GM12878 (cell line): ENCODE measurements around the gene SLC8B1. TPM values are rescaled to one million over a fixed set of nuclear protein-coding genes. Genes with fewer than 3 reads are reported as not detected.

Experiments
- ATAC-seq: fragments of 200-7000 bp; cut with Tn5 transposase; 3 replicates; pipeline ENCODE4 v1.9.1; 2020; ENCODE audit warnings: mild to moderate bottlenecking, moderate library complexity
- BruUV-seq: library from RNA; stranded (reverse); fragments of 400-500 nt; replicated peaks from 2 replicates; lab custom pipeline; 2021; lab: Mats Ljungman, UMichigan
- CTCF ChIA-PET: fragments of 300-600 bp; sonication (Branson Sonifier 250); formaldehyde crosslinking; extraction: SDS; loops from one replicate; lab custom pipeline; 2021; ENCODE audit warnings: inconsistent platforms; lab: Yijun Ruan, JAX
- POLR2A ChIA-PET: fragments of 350-600 bp; formaldehyde crosslinking; extraction: SDS; loops from one replicate; lab custom pipeline; 2021; ENCODE audit warnings: inconsistent platforms; lab: Charles Lee
- RAD21 ChIA-PET: fragments of 300-600 bp; sonication (Branson Sonifier 250); formaldehyde crosslinking; loops from one replicate; lab custom pipeline; 2023; ENCODE audit warnings: antibody characterized with exemption; ENCODE audit not compliant: unreplicated experiment; lab: Charles Lee
- SMC1A ChIA-PET: fragments of 300-600 bp; sonication (Branson Sonifier 250); formaldehyde crosslinking; loops from one replicate; lab custom pipeline; 2023; ENCODE audit not compliant: unreplicated experiment, uncharacterized antibody; lab: Charles Lee
- DNase-seq: peaks from one replicate; pipeline ENCODE4 v3.0.0-alpha.2; 2011; ENCODE audit warnings: low read depth, low spot score
- FAIRE-seq: peaks from 3 replicates; lab custom pipeline; 2011; peaks lifted over from hg19 to GRCh38; lab: Jason Lieb, UNC
- H2AFZ ChIP-seq: 2 replicates; pipeline ENCODE4 v1.6.0; 2011; ENCODE audit warnings: low read depth, low read length, control low read depth; ENCODE audit not compliant: control insufficient read depth
- H3K27ac ChIP-seq: 2 replicates; pipeline ENCODE4 v1.5.1; 2011; ENCODE audit warnings: control low read depth; ENCODE audit not compliant: control insufficient read depth, insufficient read depth
- H3K27me3 ChIP-seq, 2 experiments: replicated peaks in 1 of 2; 2 replicates each; pipeline versions ENCODE4 v1.6.0 to v1.6.1; 2011; ENCODE audit warnings: low read length in 1 of 2; ENCODE audit not compliant: control insufficient read depth in 2 of 2, insufficient read depth in 2 of 2
- H3K36me3 ChIP-seq, 2 experiments: 2 replicates each; pipeline ENCODE4 v1.5.1; 2011; ENCODE audit warnings: low read length in 1 of 2; ENCODE audit not compliant: control insufficient read depth in 2 of 2, insufficient read depth in 2 of 2
- H3K4me1 ChIP-seq: 2 replicates; pipeline ENCODE4 v1.6.1; 2011; ENCODE audit warnings: mild to moderate bottlenecking, low read length, moderate library complexity, mixed read lengths; ENCODE audit not compliant: control insufficient read depth, insufficient read depth
- H3K4me2 ChIP-seq: 2 replicates; pipeline ENCODE4 v1.6.0; 2011; ENCODE audit warnings: control low read depth; ENCODE audit not compliant: control insufficient read depth, insufficient read depth
- H3K4me3 ChIP-seq: fragments of 200-600 bp; sonication (generic); 2 replicates; pipeline ENCODE4 v1.5.1; 2016
- H3K79me2 ChIP-seq: 2 replicates; pipeline ENCODE4 v1.6.0; 2011; ENCODE audit warnings: low read length; ENCODE audit not compliant: control insufficient read depth, insufficient read depth
- H3K9ac ChIP-seq: 2 replicates; pipeline ENCODE4 v1.8.0; 2011; ENCODE audit warnings: low read length, control low read depth, mixed read lengths; ENCODE audit not compliant: control insufficient read depth, insufficient read depth
- H3K9me3 ChIP-seq: replicated peaks from 3 replicates; pipeline ENCODE4 v1.5.1; 2011; ENCODE audit warnings: mild to moderate bottlenecking, low read length; ENCODE audit not compliant: control insufficient read depth, insufficient read depth
- H4K20me1 ChIP-seq: 2 replicates; pipeline ENCODE4 v1.6.0; 2011; ENCODE audit not compliant: control insufficient read depth, insufficient read depth
- HDAC2 ChIP-seq: fragments of 200-600 bp; sonication (generic); IDR thresholded peaks from 2 replicates; pipeline ENCODE4 v1.6.1; 2017
- NR2F1 ChIP-seq: fragments of 450-650 bp; conservative IDR thresholded peaks from 2 replicates; pipeline ENCODE4 v1.6.1; 2017; ENCODE audit warnings: mild to moderate bottlenecking
- STAT1 ChIP-seq: fragments of 450-650 bp; conservative IDR thresholded peaks from 2 replicates; pipeline ENCODE4 v1.6.1; 2014; ENCODE audit warnings: antibody characterized with exemption, mild to moderate bottlenecking
- whole genome bisulfite sequencing: methylation state at CpG from one replicate; pipeline ENCODE4 v1.1.6; 2016; ENCODE audit warnings: low lambda C conversion rate; ENCODE audit not compliant: insufficient replicate concordance, insufficient coverage; ENCODE audit errors: missing lambda C conversion rate; 5-methylcytosine and 5-hydroxymethylcytosine counted together
- in situ Hi-C: fragments of 300-500 bp; cut with MboI; formaldehyde crosslinking; loops from 9 replicates; pipeline ENCODE4 v1.14.3; 2018; ENCODE audit warnings: mixed read lengths
- intact Hi-C: fragments of 100-400 bp; cut with micrococcal nuclease; formaldehyde crosslinking; loops from one replicate; pipeline ENCODE4 v1.14.2; 2022; ENCODE audit not compliant: unreplicated experiment
- polyA plus RNA-seq, 11 experiments: library from polyadenylated mRNA; depleted of rRNA in 4 of 11; unstranded in 6 of 11; stranded (reverse) in 5 of 11; fragments of >200 nt; fragmentation: Nextera tagmentation in 4 of 11; fragmentation: Illumina TruSeq in 1 of 11; extraction: Ambion mirVana in 4 of 11; extraction: Trizol in 1 of 11; gene quantifications; 1 replicate in 1 of 11; 2 replicates in 10 of 11; pipeline versions ENCODE4 v1.2.1 to v1.2.3, GENCODE V29; 2011 to 2016; ENCODE audit warnings: inconsistent platforms in 2 of 11, missing spikeins in 2 of 11, low read depth in 1 of 11
- total RNA-seq, 4 experiments: library from RNA; depleted of rRNA in 3 of 4; stranded (reverse); fragments of >200 nt in 3 of 4; fragmentation: Illumina TruSeq in 1 of 4; extraction: Trizol in 1 of 4; gene quantifications; 2 replicates each; pipeline versions ENCODE4 v1.2.1 to v1.2.3, GENCODE V29; 2013 to 2021

Gene SLC8B1
- total and polyA plus RNA-seq, 10 of the 15 experiments (the other 5 are each of a cell fraction or from before 2014, with no cell fraction given), result 0.18 to 12.3 (median 6.8) TPM

DNA sequence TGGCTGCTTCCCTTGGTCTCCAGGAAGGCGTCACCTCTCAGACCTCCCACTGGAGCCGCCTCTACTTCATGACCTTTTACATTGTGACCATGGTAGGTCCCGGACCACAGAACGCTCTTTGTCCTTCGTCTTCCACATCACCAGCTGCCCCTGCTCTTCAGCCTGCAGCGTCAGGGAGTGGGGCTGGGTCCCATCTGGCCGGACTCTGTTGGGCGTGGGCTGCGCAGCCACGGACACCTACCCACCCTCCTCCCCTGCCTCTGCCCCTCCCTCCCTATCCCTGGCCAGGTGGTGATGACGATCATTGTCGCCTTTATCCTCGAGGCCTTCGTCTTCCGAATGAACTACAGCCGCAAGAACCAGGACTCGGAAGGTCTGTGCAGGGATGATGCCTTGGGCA is 43.3 kb downstream of the SLC8B1 start:
- no peaks in the 10 kb centered on the region for H3K9me3 ChIP-seq
- no peaks in the 10 kb centered on the region for H3K27me3 ChIP-seq
- no TSS peak for BruUV-seq
- no peak for FAIRE-seq
- no peak overlapping the region for H2AFZ ChIP-seq
- RAD21 ChIA-PET, result no interaction called here
- over 99% methylated on average over 15 of the region's 17 CpGs for WGBS
- SMC1A ChIA-PET, result no interaction called here
- no peak overlapping the region for H3K4me3 ChIP-seq
- DNase-seq, result no peak
- intact Hi-C loops, result no loop called here
- H3K79me2 ChIP-seq, result no peaks in the 10 kb centered on the region
- no peaks in the 10 kb centered on the region for H3K4me1 ChIP-seq
- POLR2A ChIA-PET, result no interaction called here
- ATAC-seq, result no peak
- H3K4me2 ChIP-seq, result no peak overlapping the region
- no peak overlapping the region for H3K27ac ChIP-seq
- no peaks in the 10 kb centered on the region for H4K20me1 ChIP-seq
- peaks cover 8 to 18% of the 10 kb centered on the region in 2 experiments for H3K36me3 ChIP-seq
- CTCF ChIA-PET, result no interaction called here
- H3K9ac ChIP-seq, result no peak overlapping the region
- TF ChIP-seq NR2F1 (no peak), STAT1 (no peak)
- in situ Hi-C loops, result no loop called here

DNA sequence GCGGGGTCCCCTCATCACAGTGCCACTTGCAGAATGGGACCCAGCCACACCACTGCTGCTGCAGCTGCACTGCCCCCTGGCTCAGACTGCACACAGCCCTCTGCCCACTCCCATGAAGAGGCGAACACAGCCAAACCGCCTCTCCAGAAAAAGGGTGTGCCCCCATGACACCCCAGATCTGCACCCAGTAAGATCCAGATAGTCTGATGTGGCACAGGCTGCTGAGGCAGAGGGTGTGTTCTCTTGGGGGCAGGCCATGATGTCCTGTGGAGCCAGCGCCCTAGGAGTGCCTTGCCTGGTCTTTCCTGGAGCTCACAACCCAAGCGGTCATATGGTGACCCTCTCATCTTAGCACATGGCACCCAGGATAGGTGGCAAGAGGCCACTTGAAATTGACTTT is 44.4 kb downstream of the SLC8B1 start:
- H4K20me1 ChIP-seq, result no peaks in the 10 kb centered on the region
- 95% methylated on average over 5 of the region's 5 CpGs for WGBS
- no peaks in the 10 kb centered on the region for H3K9me3 ChIP-seq
- no peak for FAIRE-seq
- no peak overlapping the region for H3K4me2 ChIP-seq
- peaks cover 8 to 22% of the 10 kb centered on the region in 2 experiments for H3K36me3 ChIP-seq
- ChIA-PET POLR2A (no interaction called here), CTCF (interaction anchor here (1.9 kb wide), 1 partner anchor 93 kb away, joined by 6 read pairs; no protein-coding TSS in a partner anchor), RAD21 (no interaction called here), SMC1A (interaction anchor here (1.0 kb wide), 1 partner anchor 93 kb away, joined by 3 read pairs; no protein-coding TSS in a partner anchor)
- BruUV-seq, result no TSS peak
- H3K27me3 ChIP-seq, result no peaks in the 10 kb centered on the region
- DNase-seq, result no peak
- H3K4me3 ChIP-seq, result no peak overlapping the region
- no peak for TF ChIP-seq HDAC2
- no peaks in the 10 kb centered on the region for H3K79me2 ChIP-seq
- no peak overlapping the region for H2AFZ ChIP-seq
- H3K9ac ChIP-seq, result no peak overlapping the region
- no peak; the same call in 2 of the 3 replicates for ATAC-seq
- no peak overlapping the region for H3K27ac ChIP-seq
- intact Hi-C loops (no loop called here), in situ Hi-C loops (no loop called here)
- no peaks in the 10 kb centered on the region for H3K4me1 ChIP-seq
